HUES6 (cell line): ENCODE data around the gene PDPR.
"Not testable (repeated sequence)": the region's sequence is repeated elsewhere in the genome, so short reads cannot be mapped to it uniquely, and the experiment has no call there.

ENCODE experiments used
- H3K27ac ChIP-seq: 2 replicates; pipeline ENCODE4 v1.7.0; 2013; ENCODE audit warnings: low read depth, mild to moderate bottlenecking, low read length, inconsistent platforms
- H3K27me3 ChIP-seq: 2 replicates; pipeline ENCODE4 v1.6.1; 2013; ENCODE audit warnings: low read length; ENCODE audit not compliant: control insufficient read depth, insufficient read depth
- H3K36me3 ChIP-seq: 2 replicates; pipeline ENCODE4 v1.6.1; 2013; ENCODE audit warnings: low read length; ENCODE audit not compliant: control insufficient read depth, insufficient read depth
- H3K4me1 ChIP-seq: 2 replicates; pipeline ENCODE4 v1.6.1; 2013; ENCODE audit warnings: low read length; ENCODE audit not compliant: control insufficient read depth, insufficient read depth
- H3K4me3 ChIP-seq: 2 replicates; pipeline ENCODE4 v1.5.1; 2013; ENCODE audit warnings: low read depth, low read length
- H3K9ac ChIP-seq: one replicate; pipeline ENCODE4 v1.6.1; 2013; ENCODE audit warnings: mild to moderate bottlenecking, low read length
- H3K9me3 ChIP-seq: 2 replicates; pipeline ENCODE4 v1.6.1; 2013; ENCODE audit warnings: low read depth, low read length; ENCODE audit not compliant: control insufficient read depth, insufficient read depth

The PDPR gene

GRCh38 chr16:70166688-70167087, 52.6 kb downstream of the PDPR start:
- not testable (repeated sequence) for H3K27ac ChIP-seq, H3K4me3 ChIP-seq, H3K9me3 ChIP-seq, H3K9ac ChIP-seq, H3K36me3 ChIP-seq, H3K4me1 ChIP-seq, H3K27me3 ChIP-seq

DNA sequence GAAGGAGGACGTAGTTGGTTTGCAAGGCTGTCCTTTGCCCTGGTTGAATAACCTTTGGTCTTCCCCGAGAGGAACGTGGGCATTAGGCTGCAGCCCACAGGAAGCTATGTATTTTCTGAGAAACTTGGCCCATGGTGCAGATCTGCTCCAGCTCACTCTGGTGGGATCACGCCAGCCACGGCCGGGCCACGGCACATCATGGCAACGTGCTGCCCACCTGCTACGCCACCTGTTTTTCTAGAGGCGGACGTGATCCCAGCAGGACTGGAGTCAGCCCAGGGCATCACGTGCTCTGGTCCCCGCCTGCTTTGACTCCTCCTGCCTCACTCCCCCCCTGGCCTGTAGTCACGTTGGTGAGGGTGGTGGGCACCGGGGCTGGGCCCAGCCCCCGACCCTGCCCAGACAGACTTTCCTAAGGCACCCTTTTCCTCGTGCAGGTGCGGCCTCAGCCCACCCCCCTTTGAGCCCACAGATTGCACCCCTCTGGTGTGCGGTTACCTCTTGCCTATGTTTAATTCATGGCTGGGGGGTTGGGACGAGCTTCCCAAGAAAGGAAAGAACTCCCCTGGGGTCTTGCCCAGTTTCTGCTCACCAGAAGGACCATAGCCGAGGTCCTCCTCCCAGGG, 59.2 kb downstream of the PDPR start, which contains the start of gene CLEC18C:
TSS of gene CLEC18C (plus strand) at position 576 of the 626 bp plus-strand sequence. CDS start 492 bp downstream, outside the sequence.
- not testable (repeated sequence) for H3K27ac ChIP-seq, H3K9me3 ChIP-seq, H3K9ac ChIP-seq, H3K36me3 ChIP-seq, H3K27me3 ChIP-seq, H3K4me3 ChIP-seq, H3K4me1 ChIP-seq

DNA sequence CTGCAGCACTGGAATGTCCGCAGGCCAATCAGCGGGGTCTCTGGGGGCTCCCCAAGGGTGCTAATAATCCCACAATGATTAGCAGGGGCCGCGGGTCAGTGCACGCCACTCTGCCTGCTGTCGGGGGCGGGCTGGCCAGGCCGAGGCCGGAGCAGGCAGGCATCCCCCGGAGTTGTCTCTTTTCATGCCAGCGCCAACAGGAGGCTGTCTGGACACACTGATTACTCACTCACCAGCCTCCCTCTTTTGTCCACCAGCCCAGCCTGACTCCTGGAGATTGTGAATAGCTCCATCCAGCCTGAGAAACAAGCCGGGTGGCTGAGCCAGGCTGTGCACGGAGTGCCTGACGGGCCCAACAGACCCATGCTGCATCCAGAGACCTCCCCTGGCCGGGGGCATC, 59.8 kb downstream of the PDPR start:
- H3K27me3 ChIP-seq, H3K36me3 ChIP-seq, H3K27ac ChIP-seq, H3K4me1 ChIP-seq, H3K9me3 ChIP-seq, H3K4me3 ChIP-seq, H3K9ac ChIP-seq: not testable (repeated sequence)

- not testable (repeated sequence) for H3K27me3 ChIP-seq, H3K27ac ChIP-seq, H3K9me3 ChIP-seq, H3K36me3 ChIP-seq, H3K4me1 ChIP-seq, H3K4me3 ChIP-seq, H3K9ac ChIP-seq
Measured at GRCh38 chr16:70174387-70174932, 60.3 kb downstream of the PDPR start.

GRCh38 chr16:70187858-70188607, 73.9 kb downstream of the PDPR start:
- peak overlapping the region; percentile 38; the same call in 1 of the 2 replicates for H3K4me3 ChIP-seq
- not testable (repeated sequence) for H3K27ac ChIP-seq, H3K36me3 ChIP-seq, H3K4me1 ChIP-seq, H3K9ac ChIP-seq, H3K27me3 ChIP-seq, H3K9me3 ChIP-seq

DNA sequence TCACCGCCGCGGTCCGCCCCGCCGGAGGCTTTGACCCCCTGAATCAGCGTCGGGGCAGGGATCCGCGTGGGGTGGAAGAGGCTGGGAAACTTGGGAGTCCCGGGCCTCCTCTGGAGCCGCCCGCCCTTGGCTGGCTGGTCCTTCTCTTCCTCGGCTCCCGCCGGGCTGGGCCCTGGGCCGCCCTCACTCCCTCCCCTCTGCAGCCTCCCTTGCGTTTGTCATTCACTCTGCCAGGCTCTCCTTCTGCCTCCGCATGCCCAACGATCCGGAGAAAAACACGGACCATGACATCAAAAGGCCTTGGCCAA, 74.4 kb downstream of the PDPR start:
- not testable (repeated sequence) for H3K36me3 ChIP-seq, H3K27me3 ChIP-seq, H3K9ac ChIP-seq, H3K4me3 ChIP-seq, H3K27ac ChIP-seq, H3K9me3 ChIP-seq, H3K4me1 ChIP-seq

- H3K27ac ChIP-seq, H3K4me1 ChIP-seq, H3K36me3 ChIP-seq, H3K27me3 ChIP-seq, H3K9ac ChIP-seq, H3K4me3 ChIP-seq, H3K9me3 ChIP-seq: not testable (repeated sequence)
Measured at GRCh38 chr16:70190574-70190973, 76.4 kb downstream of the PDPR start.

DNA sequence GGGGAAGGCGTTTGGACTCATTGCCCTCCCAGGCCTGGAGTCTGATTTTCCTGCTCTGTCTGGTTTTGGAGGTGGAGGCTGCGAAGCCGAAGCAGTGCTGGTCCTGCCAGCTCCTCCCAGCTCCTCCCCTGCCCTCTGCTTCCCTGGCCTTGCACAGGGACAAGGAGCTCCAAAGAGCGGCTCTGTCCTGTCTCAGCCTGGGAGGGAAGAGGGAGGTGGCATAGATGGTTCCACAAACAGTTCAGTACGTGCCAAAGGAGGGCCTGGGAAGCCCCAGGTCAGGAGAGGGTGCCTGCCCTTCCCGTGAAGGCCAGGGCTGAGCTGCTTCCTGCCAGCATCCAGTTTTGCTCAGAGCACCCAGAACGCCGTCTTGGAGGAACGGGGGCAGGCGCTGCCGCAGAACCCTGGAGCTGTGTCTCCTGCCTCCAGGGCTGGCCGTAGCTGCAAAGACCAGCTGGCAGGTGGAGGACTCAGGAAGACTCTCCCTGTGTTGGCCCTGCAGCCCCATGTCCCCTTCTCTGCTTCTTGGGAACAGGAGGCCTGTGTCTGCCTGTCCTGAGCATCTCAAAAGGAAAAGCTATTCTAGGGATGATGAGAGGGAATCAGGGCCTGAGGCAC, 82.7 kb downstream of the PDPR start:
- not testable (repeated sequence) for H3K27ac ChIP-seq, H3K4me1 ChIP-seq, H3K27me3 ChIP-seq, H3K36me3 ChIP-seq, H3K9ac ChIP-seq, H3K4me3 ChIP-seq, H3K9me3 ChIP-seq

GRCh38 chr16:70197611-70198010, 83.5 kb downstream of the PDPR start:
- not testable (repeated sequence) for H3K4me3 ChIP-seq, H3K36me3 ChIP-seq, H3K4me1 ChIP-seq, H3K9ac ChIP-seq, H3K27me3 ChIP-seq, H3K9me3 ChIP-seq, H3K27ac ChIP-seq

DNA sequence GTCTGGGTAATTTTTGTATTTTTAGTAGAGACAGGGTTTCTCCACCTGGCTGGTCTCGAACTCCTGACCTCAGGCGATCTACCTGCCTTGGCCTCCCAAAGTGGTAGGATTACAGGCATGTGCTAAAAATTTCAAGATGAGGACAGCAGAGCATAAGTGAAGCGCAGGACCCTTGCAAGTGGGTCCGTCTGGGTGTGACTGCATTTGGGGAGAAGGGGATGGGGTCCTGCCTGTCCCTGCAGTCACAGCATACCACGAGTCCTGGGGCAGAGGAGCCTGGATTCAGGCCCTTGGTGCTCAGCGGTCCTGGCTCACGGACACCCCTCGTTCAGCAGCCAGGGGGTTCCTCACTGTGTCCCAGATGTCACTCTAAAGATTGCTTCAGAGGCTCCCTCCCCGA, 84.1 kb downstream of the PDPR start:
- not testable (repeated sequence) for H3K36me3 ChIP-seq, H3K4me3 ChIP-seq, H3K27me3 ChIP-seq, H3K4me1 ChIP-seq, H3K9me3 ChIP-seq, H3K27ac ChIP-seq, H3K9ac ChIP-seq

- not testable (repeated sequence) for H3K4me1 ChIP-seq, H3K9ac ChIP-seq, H3K9me3 ChIP-seq, H3K27ac ChIP-seq, H3K27me3 ChIP-seq, H3K4me3 ChIP-seq, H3K36me3 ChIP-seq
Measured at GRCh38 chr16:70198666-70199065, 84.5 kb downstream of the PDPR start.
